Psoas muscle (tissue), 8 donors: ENCODE measurements around the gene G6PC3. TPM values are rescaled to one million over a fixed set of nuclear protein-coding genes. Genes with fewer than 3 reads are reported as not detected.

Source experiments
- ATAC-seq, 4 donors: fragments of 200-7000 bp; cut with Tn5 transposase; one replicate each; pipeline ENCODE4 v1.9.1; 2020; ENCODE audit warnings: moderate library complexity in 3 of 4, mild to moderate bottlenecking in 2 of 4
- DNase-seq, 2 donors: peaks; one replicate each; pipeline ENCODE4 v3.0.0-alpha.2; 2020
- H3K27ac ChIP-seq: fragments of 200-600 bp; one replicate; pipeline ENCODE4 v1.8.0; 2022
- H3K27me3 ChIP-seq, 3 donors: fragments of 200-600 bp in 1 of 3; one replicate each; pipeline versions ENCODE4 v1.6.1 to v1.8.0; 2013 to 2022; ENCODE audit warnings: low read length in 2 of 3, mild to moderate bottlenecking in 2 of 3, moderate library complexity in 1 of 3; ENCODE audit not compliant: insufficient read depth in 3 of 3
- H3K36me3 ChIP-seq, 2 donors: fragments of 200-600 bp in 1 of 2; one replicate each; pipeline versions ENCODE4 v1.6.1 to v1.8.0; 2013 to 2022; ENCODE audit warnings: low read depth in 1 of 2, mild to moderate bottlenecking in 1 of 2, moderate library complexity in 1 of 2; ENCODE audit not compliant: insufficient read depth in 1 of 2
- H3K4me1 ChIP-seq: fragments of 200-600 bp; one replicate; pipeline ENCODE4 v1.8.0; 2022
- H3K4me3 ChIP-seq: fragments of 200-600 bp; one replicate; pipeline ENCODE4 v1.8.0; 2022; ENCODE audit warnings: mild to moderate bottlenecking
- H3K9me3 ChIP-seq: fragments of 200-600 bp; one replicate; pipeline ENCODE4 v1.8.0; 2022
- CTCF ChIP-seq: fragments of 200-600 bp; IDR thresholded peaks from one replicate; pipeline ENCODE4 v1.8.0; 2022; ENCODE audit warnings: antibody characterized with exemption
- WGBS, 3 donors: extraction: QIAGEN DNeasy Blood & Tissue Kit; methylation state at CpG; one replicate each; pipeline versions ENCODE4 v1.1.6 to v1.1.7; 2013; 5-methylcytosine and 5-hydroxymethylcytosine counted together
- intact Hi-C, 2 donors: fragments of 100-400 bp; cut with DNase I; formaldehyde crosslinking; loops; one replicate each; pipeline versions ENCODE4 v1.11.0 to v1.14.2; 2022
- polyA plus RNA-seq, 3 donors: library from polyadenylated mRNA; stranded (reverse); fragments of 200-250 nt; gene quantifications; one replicate each; pipeline ENCODE4 v1.2.3, GENCODE V29; 2013
- total RNA-seq, 4 donors: library from RNA; stranded (reverse); fragmentation: NEBNext Ultra II Directional in 2 of 4; extraction: Animal tissue kit (Norgen Biotek cat#: 25700) in 2 of 4; gene quantifications; one replicate each; pipeline versions ENCODE4 v1.2.1 to v1.2.4, GENCODE V29; 2021 to 2023
- donor health status: healthy with polysubstance abuse.
- donor health status: DM: no; HTN: no; CAD: no; lungs with moderate emphysema.
- donor health status: Bipolar disorder and iron deficiency.
- donor health status: healthy.
- donor health status: DM: yes; HTN: yes; CAD: no.
- donor health status: DM: no; HTN: no; CAD: no.
- donor health status: DM: no; HTN: no; CAD: no.
- donor health status: DM: yes; HTN: yes; CAD: no.

G6PC3 gene
- total and polyA plus RNA-seq, 7 donors, result 27.7 to 72.9 (median 43.3) TPM

GRCh38 chr17:44071198-44071520 is 624 bp downstream of the G6PC3 start:
- intact Hi-C loops, result loop anchor here (2.0 to 5.0 kb wide), 3 partner anchors 24 to 41 kb away; no protein-coding TSS in a partner anchor
- 3 to 4% (median 4%) methylated on average over 3 of the region's 3 CpGs for WGBS, 3 donors
- peaks cover 25% of the 10 kb centered on the region for H3K4me1 ChIP-seq

GRCh38 chr17:44071772-44072171 is 1.2 kb downstream of the G6PC3 start:
- Histone ChIP-seq H3K9me3 (no peaks in the 10 kb centered on the region), H3K27me3 (no peaks in the 10 kb centered on the region), H3K36me3 (peaks cover 0 to 28% of the 10 kb centered on the region in 2 donors), H3K4me3 (peak overlapping the region; percentile 87), H3K4me1 (peaks cover 25% of the 10 kb centered on the region), H3K27ac (peak overlapping the region; percentile 90)
- ATAC-seq, result no peak
- no peak for DNase-seq
- TF ChIP-seq CTCF, result no peak
- intact Hi-C loops, result loop anchor here (2.0 to 5.0 kb wide), 3 partner anchors 23 to 41 kb away; no protein-coding TSS in a partner anchor
- WGBS, 3 donors, result 46 to 52% (median 49%) methylated on average over 2 of the region's 2 CpGs

More at GRCh38 chr17:44071198-44071520, 624 bp downstream of the G6PC3 start:
- DNase-seq (no peak), ATAC-seq (no peak)
- TF ChIP-seq CTCF, result no peak
- H3K4me3 ChIP-seq, result peak overlapping the region; percentile 87
- H3K9me3 ChIP-seq, result no peaks in the 10 kb centered on the region
- no peaks in the 10 kb centered on the region for H3K27me3 ChIP-seq
- peak overlapping the region; percentile 90 for H3K27ac ChIP-seq
- H3K36me3 ChIP-seq, result peaks cover 0 to 21% of the 10 kb centered on the region in 2 donors

GRCh38 chr17:44074231-44074910 is 3.8 kb downstream of the G6PC3 start:
- H3K27ac ChIP-seq, result no peak overlapping the region
- WGBS, 3 donors, result 48 to 61% (median 52%) methylated on average over 9 of the region's 9 CpGs
- H3K4me1 ChIP-seq, result peaks cover 19% of the 10 kb centered on the region
- DNase-seq (no peak), ATAC-seq (peak in 2 of 4 donors; percentile 9 to 16)
- H3K27me3 ChIP-seq, result no peaks in the 10 kb centered on the region
- no peaks in the 10 kb centered on the region for H3K9me3 ChIP-seq
- intact Hi-C loops, result loop anchor here (5.0 kb wide), 2 partner anchors 33 to 38 kb away; no protein-coding TSS in a partner anchor
- no peak for TF ChIP-seq CTCF
- H3K36me3 ChIP-seq, result peaks cover 0 to 54% of the 10 kb centered on the region in 2 donors
- no peak overlapping the region for H3K4me3 ChIP-seq

- no peak for ATAC-seq
Observed at GRCh38 chr17:44074911-44075285, 4.4 kb downstream of the G6PC3 start.

More at GRCh38 chr17:44074911-44075285, 4.4 kb downstream of the G6PC3 start:
- TF ChIP-seq CTCF, result no peak
- Histone ChIP-seq H3K4me3 (no peak overlapping the region), H3K27ac (no peak overlapping the region), H3K9me3 (no peaks in the 10 kb centered on the region), H3K27me3 (no peaks in the 10 kb centered on the region), H3K36me3 (peaks cover 0 to 59% of the 10 kb centered on the region in 2 donors), H3K4me1 (peaks cover 15% of the 10 kb centered on the region)
- no peak for DNase-seq
- intact Hi-C loops, result loop anchor here (5.0 kb wide), 2 partner anchors 32 to 37 kb away; no protein-coding TSS in a partner anchor
- 82 to 87% (median 83%) methylated on average over 9 of the region's 9 CpGs for WGBS, 3 donors
